ENCODE measurements around the gene EFEMP2.

Gene EFEMP2

DNA sequence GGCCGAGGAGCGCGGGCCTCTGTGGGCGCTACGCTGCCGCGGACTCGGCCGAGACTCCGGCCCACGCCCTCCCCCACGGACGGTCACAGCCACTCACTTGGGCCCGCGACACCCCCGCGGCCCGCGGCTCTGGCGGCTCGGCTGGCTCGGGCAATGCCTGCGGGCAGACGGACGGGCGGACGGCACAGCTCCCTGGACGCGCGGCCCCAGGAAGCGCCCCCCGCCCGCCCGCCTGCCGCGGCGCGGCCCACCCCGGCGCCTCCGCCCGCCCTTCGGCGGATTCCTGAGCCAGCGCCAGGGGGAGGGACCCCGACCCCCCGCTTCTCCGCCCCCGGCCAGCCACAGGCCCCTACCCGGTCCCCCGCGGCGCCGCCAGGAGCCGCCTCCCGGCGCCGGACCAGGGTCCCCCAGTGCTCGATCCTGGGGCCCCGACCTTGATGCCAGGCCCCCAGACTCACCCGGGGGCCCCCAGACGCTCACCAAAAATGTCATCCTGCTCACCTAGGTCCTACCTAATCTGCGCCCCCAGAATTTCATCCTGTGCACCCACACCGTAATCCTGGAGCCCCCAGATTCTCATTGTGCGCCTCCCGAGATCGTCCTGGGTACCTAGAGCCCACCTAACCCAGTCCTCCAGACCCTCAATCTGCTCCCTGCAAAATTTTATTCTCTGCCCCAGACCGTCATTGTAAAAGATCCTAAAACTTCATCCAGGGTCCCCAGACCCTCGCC is at the start of gene EFEMP2:
Gene EFEMP2 (minus strand): TSS at position 215 of the 732 bp plus-strand sequence. CDS start 446 bp downstream, outside the sequence.
- TF ChIP-seq POLR2A (IDR thresholded peaks at IDR 0.05; ENCODE audit: low read depth, low read length): peak; percentile 31; the same call in 1 of the 2 replicates
- DNase-seq (ENCODE audit: insufficient read length, low spot score): no peak
- no peak for FAIRE-seq

DNA sequence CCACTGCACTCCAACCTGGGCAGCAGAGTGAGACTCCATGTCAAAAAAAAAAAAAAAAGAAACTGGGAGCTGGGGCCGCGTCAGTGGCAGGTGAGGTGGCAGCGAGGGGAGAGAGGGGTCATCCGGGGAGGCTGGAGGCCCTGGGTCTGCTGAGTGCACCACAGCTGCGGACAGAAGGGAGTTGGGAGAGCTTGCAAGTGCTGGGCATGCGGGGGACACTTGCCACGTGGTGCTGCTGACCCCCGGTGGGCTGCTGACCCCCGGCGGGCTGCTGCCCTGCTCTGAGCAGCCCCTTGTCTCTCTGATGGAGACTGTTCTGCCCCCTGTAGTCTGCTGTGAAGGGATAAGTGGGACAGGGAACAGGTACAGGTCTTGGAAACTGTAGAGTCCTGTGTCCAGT is 49.3 kb upstream of the EFEMP2 start:
- DNase-seq (ENCODE audit: insufficient read length, low spot score): no peak
- no peak for FAIRE-seq
- TF ChIP-seq POLR2A (IDR thresholded peaks at IDR 0.05; ENCODE audit: low read depth, low read length): no peak

DNA sequence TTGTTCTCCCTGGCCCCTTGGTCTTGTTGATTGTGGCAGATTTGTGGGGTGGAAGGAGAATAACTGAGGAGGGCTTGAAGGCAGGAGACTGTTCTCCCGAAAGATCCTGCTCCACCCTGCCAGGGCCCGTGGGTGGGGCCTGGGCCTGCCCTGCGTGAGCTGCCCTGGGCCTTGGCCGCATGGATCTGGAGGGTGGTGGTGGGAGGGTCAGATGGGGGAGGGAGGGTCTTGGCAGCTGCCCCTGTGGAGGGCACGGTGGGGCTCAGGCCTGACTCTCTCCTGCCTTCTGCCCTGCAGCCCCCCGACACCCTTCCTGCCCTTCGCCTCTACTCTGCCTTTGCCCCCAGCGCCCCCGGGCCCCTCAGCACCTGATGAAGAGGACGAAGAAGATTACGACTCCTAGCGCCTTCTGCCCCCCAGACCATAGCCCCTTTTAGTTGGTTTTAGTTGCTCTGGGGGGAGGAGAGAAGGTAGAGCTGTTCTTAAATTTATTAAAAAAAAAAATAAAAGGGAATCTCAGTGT is 48.5 kb upstream of the EFEMP2 start:
- FAIRE-seq: no peak
- TF ChIP-seq POLR2A (IDR thresholded peaks at IDR 0.05; ENCODE audit: low read depth, low read length): no peak
- no peak for DNase-seq (ENCODE audit: insufficient read length, low spot score)

DNA sequence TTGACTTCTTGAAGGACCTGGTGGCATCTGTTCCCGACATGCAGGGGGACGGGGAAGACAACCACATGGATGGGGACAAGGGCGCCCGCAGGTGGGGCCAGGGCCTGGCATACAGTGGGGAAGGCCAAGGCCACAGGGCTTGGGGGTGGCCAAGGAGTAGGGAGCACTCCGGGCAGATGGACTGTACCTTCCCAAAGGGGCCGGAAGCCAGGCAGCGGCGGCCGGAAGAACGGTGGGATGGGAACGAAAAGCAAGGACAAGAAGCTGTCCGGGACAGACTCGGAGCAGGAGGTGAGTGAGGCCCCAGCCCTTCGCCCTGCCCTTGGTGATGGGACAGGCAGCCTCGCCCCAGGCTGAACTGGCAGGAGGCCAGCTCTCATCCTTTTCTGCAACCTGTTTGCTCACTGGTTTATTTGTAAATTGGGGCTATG is 47.8 kb upstream of the EFEMP2 start:
- DNase-seq (ENCODE audit: insufficient read length, low spot score): no peak
- TF ChIP-seq POLR2A (IDR thresholded peaks at IDR 0.05; ENCODE audit: low read depth, low read length): no peak
- FAIRE-seq: no peak

DNA sequence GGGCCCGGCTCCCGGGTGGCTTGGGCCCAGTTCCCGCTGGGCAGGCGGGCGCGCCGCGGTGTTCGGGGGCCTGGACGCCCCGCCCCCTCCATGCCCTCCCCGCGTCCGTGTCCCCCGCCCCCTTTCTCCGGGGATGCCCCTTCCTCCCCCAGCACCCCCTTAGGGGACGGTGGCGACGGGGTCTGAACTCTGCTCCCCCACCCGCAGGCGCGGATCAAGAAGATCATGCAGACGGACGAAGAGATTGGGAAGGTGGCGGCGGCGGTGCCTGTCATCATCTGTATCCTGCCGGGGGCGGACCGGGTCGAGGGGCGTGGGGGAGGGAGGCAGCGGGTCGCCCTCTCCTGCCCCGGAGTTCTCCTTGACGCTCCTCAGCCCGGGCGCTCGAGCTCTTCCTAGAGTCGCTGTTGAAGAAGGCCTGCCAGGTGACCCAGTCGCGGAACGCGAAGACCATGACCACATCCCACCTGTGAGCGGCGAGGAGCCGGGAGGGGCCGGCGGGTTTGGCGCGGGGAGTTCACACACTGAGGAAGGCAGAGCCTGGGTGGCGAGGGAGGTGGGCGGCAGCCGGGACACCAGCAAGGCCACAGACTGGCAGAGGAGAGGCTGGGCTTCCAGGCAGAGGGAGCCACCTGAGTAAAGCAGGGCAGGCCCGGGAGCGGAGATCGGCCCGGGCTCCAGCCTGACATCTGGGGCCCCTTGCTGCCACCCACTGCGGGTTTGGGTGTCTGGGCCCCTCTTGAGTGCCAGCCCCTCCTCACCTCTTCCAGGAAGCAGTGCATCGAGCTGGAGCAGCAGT is 47.2 kb upstream of the EFEMP2 start:
- FAIRE-seq: no peak

DNA sequence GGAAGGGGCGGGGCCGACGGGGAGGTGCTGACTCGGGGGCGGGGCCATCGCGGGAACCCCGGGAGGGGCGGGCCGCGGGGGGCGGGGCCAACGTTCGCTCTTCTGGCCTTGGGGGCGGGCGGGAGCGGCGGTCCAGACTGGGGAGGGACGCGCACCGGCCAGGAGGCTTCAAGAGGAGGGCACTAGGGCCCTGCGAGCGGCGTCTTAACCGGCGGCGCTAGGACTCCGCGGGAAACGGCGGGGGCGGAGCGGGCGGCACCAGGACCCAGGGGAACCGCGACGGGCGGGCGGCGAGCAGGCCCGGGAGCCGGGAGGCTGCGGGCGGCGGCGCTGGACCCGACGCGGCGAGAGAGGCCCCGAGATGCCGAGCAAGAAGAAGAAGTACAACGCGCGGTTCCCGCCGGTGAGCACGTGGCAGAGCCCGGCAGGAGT is 46.6 kb upstream of the EFEMP2 start, which contains the start of gene DRAP1:
Gene DRAP1 (plus strand): TSS at position 286 of the 432 bp plus-strand sequence. CDS start 76 bp downstream, at position 362.
- TF ChIP-seq POLR2A (IDR thresholded peaks at IDR 0.05; ENCODE audit: low read depth, low read length): peak; percentile 73
- FAIRE-seq (no peak), DNase-seq (ENCODE audit: insufficient read length, low spot score) (peak; percentile 91)

More for the DNA sequence above, 47.2 kb upstream of the EFEMP2 start:
- no peak for DNase-seq (ENCODE audit: insufficient read length, low spot score)
- TF ChIP-seq POLR2A (IDR thresholded peaks at IDR 0.05; ENCODE audit: low read depth, low read length): no peak

DNA sequence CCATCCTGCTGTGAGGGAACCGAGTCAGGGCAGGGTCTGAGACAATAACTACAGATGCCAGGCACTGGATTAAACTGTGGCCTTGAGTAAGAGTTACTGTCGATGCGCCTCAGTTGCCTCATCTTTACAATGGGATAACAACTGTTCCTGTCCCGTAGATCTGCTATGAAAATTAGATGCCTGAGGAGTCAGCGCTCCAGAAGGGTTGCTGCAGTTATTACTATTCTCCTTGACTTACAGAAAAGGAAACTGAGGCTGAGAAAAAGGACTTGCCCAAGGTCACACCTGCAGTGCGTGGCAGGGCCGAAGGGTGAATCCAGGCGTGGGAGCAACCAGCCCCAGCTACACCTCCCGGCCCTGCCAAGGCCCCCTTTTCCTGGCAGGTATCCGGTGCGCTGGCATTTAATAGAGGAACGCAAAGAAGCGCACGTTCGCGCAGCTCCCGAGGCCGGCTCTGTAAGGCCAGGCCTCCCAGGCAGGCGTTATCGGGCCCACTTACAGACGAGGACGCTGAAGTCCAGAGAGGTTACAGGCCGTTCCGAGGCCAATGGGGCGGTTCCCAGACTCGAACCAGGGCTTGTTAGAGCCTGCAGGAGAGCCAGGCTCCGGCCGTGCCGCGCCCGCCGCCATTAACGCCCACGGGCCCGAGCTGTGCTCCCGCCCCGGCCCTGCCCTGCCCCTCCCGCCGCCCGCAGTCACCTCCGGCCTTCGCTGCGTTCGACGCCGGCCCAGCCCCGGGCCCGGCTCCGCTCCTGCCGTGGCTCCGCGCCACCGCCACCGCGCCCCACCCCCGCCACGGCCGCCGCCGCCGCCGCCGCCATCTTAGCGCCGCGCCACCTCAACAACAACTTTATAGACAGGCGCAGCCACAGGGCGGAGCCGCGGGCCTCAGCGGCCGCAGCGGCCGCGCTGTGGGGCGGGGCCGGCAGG is 45.9 kb upstream of the EFEMP2 start, which contains the start of gene C11orf68:
Gene C11orf68 (minus strand): TSS at position 852 of the 930 bp plus-strand sequence. CDS start 31 bp downstream, at position 821.
- DNase-seq (ENCODE audit: insufficient read length, low spot score) (no peak), FAIRE-seq (no peak)
- peak; percentile 92 for TF ChIP-seq POLR2A (IDR thresholded peaks at IDR 0.05; ENCODE audit: low read depth, low read length)

DNA sequence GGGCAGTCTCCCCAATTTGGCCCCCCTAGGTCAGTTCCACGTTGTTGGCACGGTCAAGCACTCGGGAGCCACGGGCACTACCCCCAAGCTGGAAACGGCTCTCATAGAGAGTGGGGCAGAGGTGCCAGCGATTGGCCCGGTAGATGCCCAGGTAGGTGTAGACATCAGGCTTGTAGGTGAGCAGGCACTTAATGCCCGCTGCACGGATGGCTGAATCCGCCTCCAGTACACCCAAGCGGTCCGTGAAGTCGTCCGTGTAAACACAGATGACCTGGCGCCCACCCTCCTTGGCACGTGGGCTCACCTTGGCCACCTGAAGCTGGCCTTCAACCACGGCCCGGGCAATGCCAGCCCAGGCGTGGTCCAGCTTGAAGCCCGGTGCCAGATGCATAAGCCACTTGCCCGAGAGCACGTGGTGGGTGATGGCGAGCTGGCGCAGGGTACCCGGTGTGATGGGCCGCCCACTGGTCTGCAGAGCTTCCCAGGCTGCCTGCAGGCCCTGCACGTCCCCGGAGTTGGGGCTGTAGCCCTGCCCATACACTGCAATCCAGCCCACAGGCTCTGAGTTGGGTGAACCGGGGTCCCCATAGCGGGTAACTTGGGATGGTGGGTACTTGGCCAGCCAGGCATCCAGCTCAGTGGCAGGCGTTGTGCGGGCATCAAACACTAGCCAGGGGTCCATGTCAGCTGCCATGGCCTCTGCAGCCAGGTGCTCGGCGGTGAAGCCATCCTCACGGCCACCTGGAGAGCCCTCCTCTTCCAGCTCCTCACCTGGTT is 45.0 kb upstream of the EFEMP2 start:
- peak; percentile 13; the same call in 1 of the 2 replicates for TF ChIP-seq POLR2A (IDR thresholded peaks at IDR 0.05; ENCODE audit: low read depth, low read length)
- DNase-seq (ENCODE audit: insufficient read length, low spot score): no peak
- FAIRE-seq: no peak

DNA sequence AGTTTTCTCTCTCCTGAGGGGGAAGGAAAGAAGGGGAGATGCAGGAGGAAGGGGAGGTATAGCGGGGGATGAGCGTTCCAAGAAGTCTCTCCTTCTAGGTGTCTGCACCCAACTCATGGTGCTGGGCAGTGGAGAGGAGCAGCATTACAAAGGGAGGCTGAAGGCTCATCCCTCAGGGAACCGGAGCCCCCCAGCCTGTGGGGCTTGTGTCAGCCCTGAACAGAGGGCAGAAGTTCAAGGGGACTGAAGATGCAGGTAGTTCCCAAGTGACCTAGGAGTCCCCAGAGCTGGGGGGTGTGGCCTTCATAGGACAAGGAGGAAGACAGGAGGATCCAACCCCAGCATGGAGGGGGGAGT is 44.5 kb upstream of the EFEMP2 start:
- TF ChIP-seq POLR2A (IDR thresholded peaks at IDR 0.05; ENCODE audit: low read depth, low read length): no peak
- no peak for FAIRE-seq

DNA sequence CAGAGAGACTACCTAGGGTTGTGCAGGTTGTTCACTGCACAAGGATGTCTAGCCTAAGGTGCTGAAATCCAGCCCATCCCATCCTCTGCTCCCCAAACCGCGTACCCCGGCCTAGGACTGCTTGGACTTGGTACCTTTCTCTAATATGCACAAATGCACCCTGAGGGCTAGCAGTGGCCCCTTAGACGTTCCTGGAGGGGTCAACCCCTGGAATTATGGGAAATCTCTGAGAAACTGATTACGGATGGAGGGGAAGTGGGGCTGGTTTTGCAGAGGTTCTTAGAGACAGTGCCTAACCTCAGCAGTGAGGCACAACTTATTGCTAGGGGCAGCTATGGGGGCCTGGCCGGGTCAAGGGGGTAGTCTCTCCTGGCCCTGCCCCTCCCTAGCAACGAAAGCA is 43.8 kb upstream of the EFEMP2 start:
- TF ChIP-seq POLR2A (IDR thresholded peaks at IDR 0.05; ENCODE audit: low read depth, low read length): no peak
- FAIRE-seq: no peak
- no peak for DNase-seq (ENCODE audit: insufficient read length, low spot score)

More for the DNA sequence above, 44.5 kb upstream of the EFEMP2 start:
- DNase-seq (ENCODE audit: insufficient read length, low spot score): no peak

DNA sequence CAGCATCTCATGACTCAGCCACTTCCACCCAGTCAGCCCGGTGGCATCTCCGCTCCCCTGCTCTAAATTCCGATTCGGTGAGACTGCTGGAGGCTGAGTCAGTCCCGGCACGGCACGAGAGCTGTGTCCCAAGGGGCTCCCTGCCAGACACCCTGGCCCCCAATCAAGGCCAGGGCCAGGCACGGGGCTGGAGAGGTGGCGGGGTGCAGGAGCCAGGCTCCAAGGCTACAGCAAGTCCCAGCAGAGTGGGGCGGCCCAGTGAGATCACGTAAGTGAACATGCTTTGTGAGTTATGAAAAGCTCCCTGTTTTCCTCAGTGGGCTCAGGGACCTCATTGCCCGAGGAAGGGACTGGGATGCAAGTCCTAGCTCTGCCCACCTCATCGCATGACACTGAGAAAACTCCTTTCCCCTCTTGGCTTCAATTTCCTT is 43.2 kb upstream of the EFEMP2 start:
- DNase-seq (ENCODE audit: insufficient read length, low spot score) (peak; percentile 95), FAIRE-seq (no peak)
- peak; percentile 38; the same call in 1 of the 2 replicates for TF ChIP-seq POLR2A (IDR thresholded peaks at IDR 0.05; ENCODE audit: low read depth, low read length)

DNA sequence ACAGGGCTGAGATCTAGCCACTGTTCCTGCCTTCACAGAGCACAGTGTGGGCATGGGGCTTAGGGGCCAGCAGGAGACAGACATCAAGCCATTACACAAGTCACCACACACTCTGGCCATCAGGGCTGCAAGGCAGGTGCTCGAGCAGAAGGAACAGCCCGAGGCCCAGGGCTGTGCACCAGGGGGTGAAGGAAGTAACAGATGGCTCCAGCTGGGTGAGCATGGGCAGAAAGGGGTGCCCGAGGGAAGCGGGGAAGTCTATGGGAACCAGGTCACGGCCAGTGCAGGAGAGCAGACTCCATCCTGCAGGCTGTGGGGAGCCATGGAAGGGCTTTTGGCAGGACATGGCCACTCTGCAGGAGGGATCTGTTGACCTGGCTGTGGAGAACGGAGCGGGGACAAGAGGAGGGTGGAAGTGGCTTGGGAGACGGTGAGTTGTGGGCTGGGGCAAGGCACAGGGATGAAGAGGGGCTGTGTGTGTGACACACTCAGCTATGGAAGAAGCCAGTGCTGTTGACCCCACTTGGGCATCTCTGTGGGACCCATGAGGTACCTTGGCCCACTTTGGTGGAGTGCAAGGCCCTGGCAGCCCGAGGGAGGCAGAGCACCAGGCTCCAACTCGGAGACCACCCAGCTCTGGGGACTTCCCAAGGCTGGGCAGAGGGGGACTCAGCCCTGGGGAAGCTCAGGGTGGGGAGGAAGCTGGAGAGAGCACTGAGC is 42.7 kb upstream of the EFEMP2 start:
- DNase-seq (ENCODE audit: insufficient read length, low spot score) (no peak), FAIRE-seq (no peak)
- peak; percentile 44 for TF ChIP-seq POLR2A (IDR thresholded peaks at IDR 0.05; ENCODE audit: low read depth, low read length)

All from H54 (cell line).